ENCODE data around the gene RGPD3. TPM values are rescaled to one million over a fixed set of nuclear protein-coding genes. Genes with fewer than 3 reads are reported as not detected.
"Not testable (repeated sequence)": the region's sequence is repeated elsewhere in the genome, so short reads cannot be mapped to it uniquely, and the experiment has no call there.

The RGPD3 gene
- total RNA-seq (under 1 TPM in 7 of 10 donors, not detected in 3; 0.05 to 0.20 (median 0.09) TPM), polyA plus RNA-seq (under 1 TPM; 0.06 to 0.07 TPM)
- long read RNA-seq, donor 1, result 0 reads
- long read RNA-seq, donor 2, partial matches to known transcripts, result 0 of 1 reads
- long read RNA-seq, donor 2, other reads (novel, unspliced or antisense), result 1 of 1 reads
- long read RNA-seq, donor 3, result 0 reads

DNA sequence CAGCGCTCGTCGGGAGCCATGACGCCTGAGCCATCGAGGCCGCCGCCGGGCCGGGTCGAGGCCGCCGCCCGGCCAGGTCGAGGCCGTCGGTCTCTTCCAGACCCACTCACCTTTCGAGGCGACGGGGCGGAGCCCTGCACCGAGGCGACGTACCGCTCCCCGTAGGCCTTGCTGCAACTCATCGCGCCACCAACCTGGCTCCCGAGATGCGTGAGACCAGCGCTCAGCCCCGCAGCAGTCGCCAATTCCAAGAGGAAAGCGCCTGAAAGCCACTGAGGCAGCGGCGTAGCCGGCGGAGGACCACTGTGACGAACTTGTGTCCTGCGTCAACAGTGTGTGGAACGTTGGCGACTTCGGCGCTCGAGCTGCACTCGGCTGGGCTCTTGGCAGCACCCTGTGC is at the start of gene RGPD3:
Gene RGPD3, minus strand, starts transcription at position 307 of the 400 bp plus-strand sequence. Its CDS starts 125 bp downstream, at position 182.
- H3K27me3 ChIP-seq, H3K9me3 ChIP-seq, H3K4me1 ChIP-seq, H3K4me3 ChIP-seq, H3K36me3 ChIP-seq, H3K27ac ChIP-seq, DNase-seq, ATAC-seq: not testable (repeated sequence)
- intact Hi-C loops (cut with DNase I), result loop anchor here in 1 of 10 donors (10.0 kb wide), 1 partner anchor 363 kb away; no protein-coding TSS in a partner anchor
- WGBS, 2 donors, result 97 to 98% methylated on average over 45 of the region's 45 CpGs

DNA sequence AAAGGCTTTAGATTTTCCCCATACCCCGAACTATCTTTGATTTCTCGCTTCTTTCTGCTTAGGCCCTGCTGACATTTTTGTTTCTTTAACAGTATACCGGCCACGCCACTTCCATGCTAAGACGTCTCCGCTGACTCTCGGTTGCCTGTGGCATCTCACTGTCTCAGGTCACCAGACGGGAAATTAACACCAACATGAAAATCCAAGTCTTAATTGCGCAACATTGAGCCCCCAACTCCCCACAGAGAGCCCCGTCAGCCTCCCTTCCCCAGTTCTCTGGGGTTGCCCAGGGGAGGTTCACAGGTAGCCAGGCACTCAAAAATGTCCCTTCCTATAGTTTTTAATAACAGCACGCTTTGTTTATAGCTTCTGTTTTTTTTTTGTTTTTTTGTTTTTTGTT is 49.1 kb upstream of the RGPD3 start:
- DNase-seq (no peak), ATAC-seq (no peak)
- intact Hi-C loops (cut with DNase I), result no loop called here
- Histone ChIP-seq H3K36me3 (no peaks in the 10 kb centered on the region), H3K9me3 (no peaks in the 10 kb centered on the region), H3K4me1 (no peaks in the 10 kb centered on the region), H3K27ac (no peak overlapping the region), H3K27me3 (peaks cover 0 to 5% (median 0%) of the 10 kb centered on the region in 7 donors), H3K4me3 (no peak overlapping the region)
- TF ChIP-seq CTCF (IDR thresholded peaks at IDR 0.05), result no peak
- 93 to 94% methylated on average over 11 of the region's 11 CpGs for whole genome bisulfite sequencing, 2 donors

GRCh38 chr2:106516864-106517263 is 48.7 kb upstream of the RGPD3 start:
- ATAC-seq, result no peak
- peaks cover 0 to 4% (median 0%) of the 10 kb centered on the region in 9 donors for H3K4me1 ChIP-seq
- TF ChIP-seq CTCF (IDR thresholded peaks at IDR 0.05), result no peak
- H3K36me3 ChIP-seq, result no peaks in the 10 kb centered on the region
- H3K27ac ChIP-seq, result no peak overlapping the region
- H3K27me3 ChIP-seq, result peaks cover 0 to 5% (median 0%) of the 10 kb centered on the region in 7 donors
- no peak for DNase-seq
- H3K9me3 ChIP-seq, result no peaks in the 10 kb centered on the region
- WGBS, 2 donors, result 86 to 93% methylated on average over 1 of the region's 1 CpG
- H3K4me3 ChIP-seq, result no peak overlapping the region
- intact Hi-C loops (cut with DNase I), result no loop called here

DNA sequence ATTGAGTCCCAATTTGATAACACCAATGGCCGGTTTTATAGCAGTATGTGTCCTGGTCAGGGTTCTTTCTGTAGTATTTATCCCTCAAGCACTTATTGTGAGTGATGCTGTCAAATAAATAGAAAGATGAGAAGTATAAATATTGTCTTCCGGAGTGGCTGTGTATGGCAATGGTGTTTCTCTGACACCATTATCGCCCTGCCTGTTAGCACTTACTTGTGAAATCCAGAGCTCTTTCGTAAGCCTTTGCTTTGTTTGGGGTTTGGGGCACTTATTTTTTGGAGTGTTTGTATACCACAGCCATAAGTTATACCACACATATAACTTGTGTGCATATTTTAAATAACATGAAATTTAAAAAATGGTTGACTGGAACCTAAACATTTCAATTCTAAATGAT is 48.2 kb upstream of the RGPD3 start:
- TF ChIP-seq CTCF (IDR thresholded peaks at IDR 0.05), result no peak
- 77 to 80% methylated on average over 4 of the region's 4 CpGs for WGBS, 2 donors
- intact Hi-C loops (cut with DNase I), result no loop called here

DNA sequence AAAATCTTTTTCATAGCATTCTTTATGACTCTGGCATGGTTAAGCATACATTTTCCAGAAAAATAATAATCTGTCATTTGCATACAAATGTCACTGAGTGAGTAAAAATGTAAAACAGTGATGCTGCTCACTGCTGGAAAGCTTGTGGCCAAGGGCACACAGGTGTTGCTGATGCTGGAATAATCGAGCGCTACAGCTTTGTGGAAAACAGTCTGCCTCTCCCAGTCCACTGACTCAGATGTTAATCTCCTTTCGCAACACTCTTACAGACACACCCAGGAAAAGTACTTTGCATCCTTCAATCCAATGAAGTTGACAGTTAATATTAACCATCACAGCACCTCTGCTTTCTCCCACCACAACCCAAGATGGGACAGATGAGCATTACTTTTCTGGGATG is 46.6 kb upstream of the RGPD3 start:
- H3K27me3 ChIP-seq; H3K36me3 ChIP-seq; H3K9me3 ChIP-seq; H3K4me1 ChIP-seq; DNase-seq; H3K27ac ChIP-seq; ATAC-seq; intact Hi-C loops (cut with DNase I); H3K4me3 ChIP-seq: not testable (repeated sequence)
- WGBS, 2 donors, result 71 to 90% methylated on average over 3 of the region's 3 CpGs

More for the DNA sequence above, 48.2 kb upstream of the RGPD3 start:
- H3K27me3 ChIP-seq, result peaks cover 0 to 5% (median 0%) of the 10 kb centered on the region in 7 donors
- no peaks in the 10 kb centered on the region for H3K9me3 ChIP-seq
- peaks cover 0 to 4% (median 0%) of the 10 kb centered on the region in 9 donors for H3K4me1 ChIP-seq
- no peaks in the 10 kb centered on the region for H3K36me3 ChIP-seq
- H3K27ac ChIP-seq, result no peak overlapping the region
- DNase-seq (no peak), ATAC-seq (no peak)
- H3K4me3 ChIP-seq, result no peak overlapping the region

GRCh38 chr2:106513391-106513790 is 45.2 kb upstream of the RGPD3 start:
- WGBS, 2 donors, result 92 to 98% methylated on average over 3 of the region's 5 CpGs
- H3K27ac ChIP-seq; H3K36me3 ChIP-seq; H3K27me3 ChIP-seq; intact Hi-C loops (cut with DNase I); H3K9me3 ChIP-seq; DNase-seq; H3K4me1 ChIP-seq; H3K4me3 ChIP-seq; ATAC-seq: not testable (repeated sequence)

DNA sequence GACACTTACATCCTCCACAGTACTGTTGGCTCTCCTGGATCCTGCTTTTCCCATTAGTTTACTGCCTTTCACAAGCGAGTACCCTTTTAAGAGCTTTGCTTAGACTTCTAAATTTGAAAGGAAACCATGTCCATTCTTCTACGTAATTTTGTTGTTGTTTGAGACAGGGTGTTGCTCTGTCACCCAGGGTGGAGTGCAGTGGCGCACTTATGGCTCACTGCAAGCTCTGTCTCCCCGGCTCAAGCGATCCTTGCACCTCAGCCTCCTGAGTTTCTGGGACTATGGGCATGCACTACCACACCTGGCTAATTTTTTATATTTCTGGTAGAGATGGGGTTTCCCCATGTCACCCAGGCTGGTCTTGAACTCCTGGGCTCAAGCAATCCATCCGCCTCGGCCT is 43.7 kb upstream of the RGPD3 start:
- DNase-seq; H3K4me1 ChIP-seq; H3K27me3 ChIP-seq; intact Hi-C loops (cut with DNase I); H3K9me3 ChIP-seq; H3K36me3 ChIP-seq: not testable (repeated sequence)
- Histone ChIP-seq H3K27ac (peak overlapping the region in 3 of 10 donors; percentile 20 to 58 (median 25)), H3K4me3 (peak overlapping the region in 2 of 10 donors; percentile 17 to 21)
- WGBS, 2 donors, result 81 to 86% methylated on average over 7 of the region's 7 CpGs
- peak in 5 of 8 donors; percentile 11 to 48 (median 38) for ATAC-seq

- peak overlapping the region in 3 of 10 donors; percentile 20 to 63 (median 25) for H3K27ac ChIP-seq
- H3K4me3 ChIP-seq, result peak overlapping the region in 2 of 10 donors; percentile 17 to 21
- WGBS, 2 donors, result 45 to 53% methylated on average over 11 to 15 of the region's 16 CpGs
- H3K9me3 ChIP-seq; H3K27me3 ChIP-seq; intact Hi-C loops (cut with DNase I); H3K4me1 ChIP-seq; H3K36me3 ChIP-seq: not testable (repeated sequence)
- DNase-seq, result peak; percentile 23 to 62
- ATAC-seq, result peak; percentile 53 to 92 (median 90)
Observed at GRCh38 chr2:106511476-106511901, 43.3 kb upstream of the RGPD3 start.

DNA sequence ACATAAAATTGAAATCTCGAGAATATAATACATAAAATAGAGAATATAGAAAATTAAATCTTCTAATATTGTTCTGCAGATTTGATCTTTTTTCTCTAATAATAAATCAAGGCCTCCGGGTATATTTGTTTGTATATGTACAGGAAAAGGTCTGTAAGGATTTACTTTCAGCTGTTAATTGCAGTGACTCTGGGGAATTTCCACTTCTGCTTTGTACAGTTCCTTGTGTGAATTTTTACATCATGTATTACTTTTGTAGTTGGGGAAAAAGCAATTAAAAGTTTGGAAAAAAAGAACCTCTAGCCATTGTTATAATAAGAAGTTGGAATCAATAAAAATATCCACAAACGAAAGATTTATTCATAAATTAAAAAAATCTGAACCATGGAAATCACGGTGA is 42.6 kb upstream of the RGPD3 start:
- H3K36me3 ChIP-seq; H3K9me3 ChIP-seq; H3K27me3 ChIP-seq; H3K4me3 ChIP-seq; DNase-seq; ATAC-seq; intact Hi-C loops (cut with DNase I); H3K4me1 ChIP-seq: not testable (repeated sequence)
- H3K27ac ChIP-seq, result peak overlapping the region in 1 of 10 donors; percentile 63
- 80 to 86% methylated on average over 4 of the region's 4 CpGs for WGBS, 2 donors
